Stimulated activated naive CD4-positive, alpha-beta T cell (primary cell): ENCODE data around the gene TRIM8.

ENCODE experiments used
- DNase-seq, 6 experiments: peaks; one replicate each; lab custom pipeline; 2025; lab: John Stamatoyannopoulos, UW

Gene TRIM8

DNA sequence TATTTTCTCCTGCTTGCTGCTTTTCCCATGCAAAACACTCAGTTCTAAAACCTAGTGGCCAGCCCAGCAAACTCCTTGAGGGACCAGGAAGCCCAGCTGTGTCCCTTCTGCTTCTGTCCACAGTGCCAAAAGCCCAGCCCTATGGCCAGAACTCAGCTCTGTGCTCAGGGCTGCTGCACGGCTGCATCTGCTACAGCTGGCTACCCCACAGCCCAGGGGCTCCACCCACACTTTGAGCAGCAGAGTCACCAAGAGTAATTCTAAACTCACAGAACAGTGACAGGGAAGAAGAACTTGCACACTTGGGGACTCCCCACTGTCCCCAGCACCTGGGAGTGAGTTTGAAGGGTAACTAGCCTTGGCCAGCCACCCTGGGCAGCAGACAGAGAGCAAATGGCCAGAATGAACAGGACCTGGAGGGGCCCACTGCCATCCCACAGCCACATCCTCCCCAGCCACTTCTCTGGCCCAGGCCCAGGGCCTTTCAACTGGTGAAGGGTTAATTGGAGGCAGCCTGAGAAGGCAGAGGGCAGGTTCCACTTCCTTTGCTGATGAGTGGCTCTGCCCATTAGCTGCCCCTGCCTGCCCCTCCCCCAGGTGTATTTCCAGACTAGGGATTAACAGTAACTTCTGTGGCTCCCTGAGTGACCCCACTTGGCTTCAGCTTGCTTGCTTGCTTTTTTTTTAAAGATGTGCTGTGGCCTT is 28.1 kb upstream of the TRIM8 start:
- DNase-seq, result no peak

- DNase-seq, result no peak
These were observed 27.2 kb upstream of the TRIM8 start for GRCh38 chr10:102617041-102617440.

GRCh38 chr10:102617816-102618215 is 26.5 kb upstream of the TRIM8 start:
- no peak for DNase-seq

DNA sequence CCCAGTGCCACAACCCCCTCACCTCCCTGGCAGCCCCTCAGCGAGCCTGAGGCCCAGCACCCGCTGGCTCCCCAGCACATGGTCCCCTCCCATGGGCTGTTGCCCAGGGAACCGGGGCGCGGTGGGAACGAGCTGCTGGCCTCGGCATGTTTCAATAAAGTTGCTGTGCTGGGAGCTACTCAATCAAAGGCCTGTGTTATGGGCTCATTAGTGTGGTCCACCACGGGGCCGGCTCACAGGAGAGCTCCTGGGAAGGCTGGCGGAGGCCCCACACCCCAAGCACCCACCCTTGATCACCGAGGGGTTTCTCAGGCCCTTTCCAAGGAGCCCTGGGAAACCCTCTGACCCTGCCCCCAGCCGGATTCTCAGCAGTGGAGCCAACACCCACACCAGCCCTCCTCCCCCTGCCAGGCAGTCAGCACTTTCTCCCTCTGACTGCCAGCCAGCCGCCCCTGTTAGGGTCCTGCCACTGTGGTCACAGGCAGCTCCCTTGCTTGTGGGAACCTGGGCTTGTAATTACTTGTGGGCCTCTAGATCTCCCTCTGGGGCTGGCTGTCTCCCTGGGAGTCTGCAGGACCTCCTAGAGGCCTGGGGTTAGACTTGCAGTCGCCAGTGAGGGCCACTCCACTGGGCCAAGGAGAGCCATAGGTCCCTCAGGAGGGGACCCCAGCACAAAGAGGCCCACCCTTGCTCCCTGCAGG is 24.8 kb upstream of the TRIM8 start:
- no peak for DNase-seq

DNA sequence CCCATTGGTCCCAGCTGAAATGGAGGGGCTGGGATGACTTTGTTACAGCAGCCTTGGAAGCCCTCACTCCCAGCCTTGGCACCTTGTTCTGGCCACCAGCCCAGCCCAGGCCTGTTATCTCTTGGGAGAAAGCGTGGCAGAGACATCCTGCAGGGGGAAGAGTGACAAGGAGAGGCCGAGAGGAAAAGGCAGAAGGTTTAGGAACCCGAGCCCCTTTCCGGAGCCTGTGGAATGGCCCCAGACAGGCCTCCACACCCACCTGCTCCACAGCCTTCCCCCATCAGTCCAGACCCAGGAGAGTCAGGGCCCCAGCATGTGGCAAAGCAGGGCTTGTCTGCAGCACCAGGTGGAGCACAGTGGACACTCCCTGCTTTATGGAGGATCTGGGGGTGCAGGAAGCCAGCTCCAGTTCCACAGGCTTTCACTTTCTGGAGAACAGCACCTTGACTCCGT is 24.1 kb upstream of the TRIM8 start:
- no peak for DNase-seq

DNA sequence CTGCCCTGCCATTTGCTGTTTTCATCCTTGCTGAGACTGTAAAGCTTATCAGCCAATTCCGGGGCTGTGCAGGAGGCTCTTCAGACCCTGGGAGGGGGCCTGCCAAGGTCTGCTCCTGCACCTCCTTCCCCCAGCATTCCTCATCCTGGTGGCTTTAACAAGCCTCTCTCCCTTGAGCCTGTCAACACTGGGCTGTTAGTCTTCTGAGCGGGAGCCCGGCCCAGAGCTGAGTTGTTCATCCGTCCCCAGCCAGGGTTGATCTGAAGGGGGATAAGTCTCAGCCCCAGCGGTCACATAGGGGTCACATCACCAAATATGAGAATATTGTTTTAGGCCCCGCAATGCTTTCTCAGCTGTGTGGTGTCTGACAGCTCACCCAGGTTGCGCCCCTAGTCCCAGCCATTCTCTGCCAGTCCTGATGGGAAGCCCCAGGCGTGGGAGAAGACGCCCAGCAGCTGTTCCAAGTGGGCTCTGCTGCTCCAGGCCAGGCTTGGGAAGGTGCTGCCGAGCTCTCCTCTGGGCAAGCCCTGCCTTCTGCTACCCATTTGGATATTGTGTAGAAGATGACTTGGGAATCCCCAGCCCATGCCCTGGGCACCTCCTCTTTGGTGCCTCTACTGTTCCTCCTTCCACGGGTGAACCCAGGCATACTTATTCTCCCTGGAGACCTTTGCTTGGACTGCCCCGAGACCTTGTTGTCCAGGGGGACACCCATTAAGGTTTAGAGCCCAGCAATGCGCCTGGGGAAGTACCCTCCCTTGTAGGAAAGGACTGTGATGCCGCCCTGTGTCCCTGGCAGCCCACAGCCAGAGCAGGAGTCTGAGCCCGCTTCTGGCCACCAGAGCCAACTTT is 23.5 kb upstream of the TRIM8 start:
- DNase-seq, result no peak

- DNase-seq, result no peak
These were observed 22.6 kb upstream of the TRIM8 start for GRCh38 chr10:102621443-102622325.

GRCh38 chr10:102624094-102624493 is 20.2 kb upstream of the TRIM8 start:
- no peak for DNase-seq

GRCh38 chr10:102624751-102625645 is 19.3 kb upstream of the TRIM8 start:
- no peak for DNase-seq

DNA sequence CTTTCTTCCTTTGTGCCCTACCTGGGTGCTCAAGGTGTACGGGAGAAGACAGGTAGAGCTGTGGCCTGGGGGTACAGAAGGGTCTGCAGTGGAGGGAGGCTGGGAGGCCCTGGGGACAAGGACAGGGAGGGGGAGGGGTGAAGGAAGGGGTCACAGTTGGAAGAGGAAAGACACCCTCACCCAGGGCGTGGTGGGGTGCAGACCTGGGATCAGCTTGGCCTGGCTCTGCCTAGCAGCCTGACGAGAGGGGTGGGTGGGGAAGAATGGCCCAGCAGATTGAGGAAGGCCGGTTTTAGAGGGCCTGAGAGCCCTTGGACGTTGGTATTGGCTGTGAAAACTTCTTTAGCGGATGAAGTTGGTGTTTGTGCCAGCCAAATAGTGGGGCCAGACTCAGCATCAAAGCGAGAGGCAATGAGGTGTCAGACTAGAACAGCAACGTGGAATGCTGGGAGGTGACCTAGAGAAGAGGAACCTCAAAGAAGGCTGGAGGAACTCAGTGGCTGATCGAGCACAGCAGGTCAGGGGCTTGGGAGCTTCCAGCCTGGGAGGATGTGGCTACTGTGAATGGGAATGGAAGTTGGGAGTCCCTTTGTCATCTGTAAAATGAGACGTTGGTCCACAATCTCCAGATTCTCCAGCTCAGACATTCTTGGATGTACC is 18.1 kb upstream of the TRIM8 start:
- DNase-seq, result no peak

- DNase-seq, result no peak
These were observed 17.0 kb upstream of the TRIM8 start for GRCh38 chr10:102627291-102627735.

DNA sequence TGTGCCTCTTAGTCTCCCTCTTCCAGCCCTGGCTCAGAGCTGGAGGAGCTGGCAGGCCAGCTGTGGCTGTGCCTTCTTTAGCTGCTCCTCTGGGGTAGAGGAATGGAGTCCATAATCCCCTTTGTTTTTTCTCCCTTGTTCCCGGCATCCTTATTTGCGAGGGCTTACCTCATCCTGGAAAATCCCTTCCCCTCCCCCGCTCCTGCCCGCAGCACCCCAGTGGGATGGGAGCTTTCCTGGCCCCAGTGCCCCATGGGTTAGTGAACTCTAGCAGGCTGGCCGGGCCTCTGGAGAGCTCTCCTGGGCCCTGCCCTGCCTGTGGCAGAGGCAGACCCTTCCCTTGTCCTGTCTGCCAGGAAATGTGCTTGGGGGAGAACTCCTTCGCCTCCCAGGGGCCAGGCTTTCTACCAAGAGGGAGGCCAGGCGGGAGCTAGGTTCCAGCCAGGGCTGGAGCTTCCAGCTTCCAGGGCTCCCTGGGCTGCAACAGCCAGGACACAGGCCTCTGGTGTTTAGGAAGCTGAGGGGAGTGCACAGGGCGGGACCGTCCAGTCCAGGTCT is 16.5 kb upstream of the TRIM8 start:
- DNase-seq, result no peak

GRCh38 chr10:102628451-102628911 is 15.8 kb upstream of the TRIM8 start:
- DNase-seq, result no peak

GRCh38 chr10:102629661-102630614 is 14.3 kb upstream of the TRIM8 start:
- no peak for DNase-seq

DNA sequence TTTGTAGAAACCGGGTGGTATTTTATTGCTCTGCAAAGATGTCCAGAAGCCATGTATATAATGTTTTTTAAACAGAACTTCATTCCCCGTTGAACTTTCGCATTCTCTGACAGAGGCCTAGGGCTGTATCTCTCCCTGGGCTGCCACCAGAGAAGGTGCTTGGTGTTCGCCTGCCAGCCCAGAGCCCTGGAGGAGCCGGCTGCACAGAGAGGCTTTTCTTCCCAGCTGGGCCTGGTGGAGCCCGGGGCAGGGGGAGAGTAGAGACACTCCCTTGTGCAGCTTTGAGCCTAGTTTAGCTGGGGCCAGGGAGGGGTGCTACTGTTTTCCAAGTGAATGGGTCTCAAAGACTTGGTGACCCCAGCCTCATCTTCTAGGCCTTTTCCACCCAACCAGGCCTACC is 13.6 kb upstream of the TRIM8 start:
- no peak for DNase-seq

- no peak for DNase-seq
These were observed 12.5 kb upstream of the TRIM8 start for GRCh38 chr10:102631525-102632393.

DNA sequence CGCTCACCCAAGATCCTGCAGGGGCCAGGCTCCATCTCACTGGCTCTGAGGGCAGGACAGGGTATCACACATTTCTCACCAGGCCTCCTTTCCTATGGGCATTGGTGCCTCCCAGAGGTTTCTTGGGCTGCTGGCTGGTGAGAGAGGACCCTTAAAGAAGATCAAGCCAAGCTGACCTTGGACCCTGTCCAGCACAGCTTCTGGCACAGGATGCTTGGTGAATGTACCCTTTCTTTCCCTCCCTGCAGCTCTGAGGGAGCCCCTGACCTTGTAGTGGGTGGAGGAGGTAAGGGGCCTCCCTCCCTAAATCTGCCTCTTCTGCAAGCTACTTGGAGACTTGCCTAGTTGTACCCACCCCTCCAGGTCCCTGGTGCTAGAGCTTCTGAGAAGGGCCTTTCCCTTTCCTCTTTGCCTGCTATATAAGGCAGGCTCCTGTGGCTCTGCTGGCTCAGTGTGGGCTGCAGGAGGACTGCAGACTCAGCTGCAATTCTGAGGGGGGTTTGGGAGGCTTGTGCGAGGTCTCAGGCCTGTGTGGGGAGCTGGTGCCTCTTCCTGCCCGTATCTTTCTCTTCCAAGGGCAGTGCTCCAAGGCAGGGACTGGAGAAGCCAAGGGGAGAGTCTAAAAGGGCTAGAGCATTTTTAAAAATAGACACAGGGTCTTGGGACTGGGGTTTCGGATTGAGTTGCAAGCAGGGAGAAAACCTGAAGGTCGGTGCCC is 11.7 kb upstream of the TRIM8 start:
- no peak for DNase-seq
